T1000 (cell line): ENCODE measurements around the gene TGFB2.

Experiments used
- DNase-seq: peaks from one replicate; lab custom pipeline; 2025; ENCODE audit warnings: mixed read lengths; lab: John Stamatoyannopoulos, UW

Gene TGFB2

GRCh38 chr1:218362418-218363076 lies 17.4 kb downstream of the TGFB2 start:
- DNase-seq: no peak

GRCh38 chr1:218363141-218363540 lies 18.0 kb downstream of the TGFB2 start:
- DNase-seq: no peak

GRCh38 chr1:218364028-218364710 lies 19.0 kb downstream of the TGFB2 start:
- no peak for DNase-seq

- DNase-seq: no peak
Measured at GRCh38 chr1:218365226-218365999, 20.3 kb downstream of the TGFB2 start.

- no peak for DNase-seq
Measured at GRCh38 chr1:218366322-218367052, 21.4 kb downstream of the TGFB2 start.

GRCh38 chr1:218367118-218367517 lies 22.0 kb downstream of the TGFB2 start:
- DNase-seq: no peak

- no peak for DNase-seq
Measured at GRCh38 chr1:218368686-218369085, 23.6 kb downstream of the TGFB2 start.

- DNase-seq: no peak
Measured at GRCh38 chr1:218369688-218370511, 24.8 kb downstream of the TGFB2 start.

GRCh38 chr1:218371927-218372672 lies 27.0 kb downstream of the TGFB2 start:
- DNase-seq: no peak

GRCh38 chr1:218374401-218375353 lies 29.5 kb downstream of the TGFB2 start:
- no peak for DNase-seq

- no peak for DNase-seq
Measured at GRCh38 chr1:218376722-218377121, 31.6 kb downstream of the TGFB2 start.

- DNase-seq: peak; percentile 74
Measured at GRCh38 chr1:218377143-218377660, 32.1 kb downstream of the TGFB2 start.

GRCh38 chr1:218380125-218380977 lies 35.2 kb downstream of the TGFB2 start:
- DNase-seq: peak; percentile 55

- DNase-seq: no peak
Measured at GRCh38 chr1:218382261-218382660, 37.1 kb downstream of the TGFB2 start.

GRCh38 chr1:218383051-218383450 lies 37.9 kb downstream of the TGFB2 start:
- no peak for DNase-seq

GRCh38 chr1:218383681-218384080 lies 38.5 kb downstream of the TGFB2 start:
- no peak for DNase-seq

GRCh38 chr1:218384581-218384993 lies 39.5 kb downstream of the TGFB2 start:
- DNase-seq: no peak

- DNase-seq: no peak
Measured at GRCh38 chr1:218388591-218388990, 43.5 kb downstream of the TGFB2 start.
